Gastrocnemius medialis (tissue), 4 donors: ENCODE data around the gene TBC1D8.

Experiments used
- CTCF ChIP-seq, 5 experiments: fragments of 450-650 bp in 3 of 5; fragments of 200-600 bp in 2 of 5; sonication (generic) in 2 of 5; IDR thresholded peaks in 4 of 5; conservative IDR thresholded peaks in 1 of 5; 1 replicate in 4 of 5; 2 replicates in 1 of 5; pipeline ENCODE4 v1.5.1; 2016 to 2019; ENCODE audit warnings: antibody characterized with exemption in 5 of 5, mild to moderate bottlenecking in 3 of 5, moderate library complexity in 3 of 5
- POLR2A ChIP-seq, 2 donors: fragments of 450-650 bp; IDR thresholded peaks; one replicate each; pipeline ENCODE4 v1.6.1; 2017; ENCODE audit warnings: antibody characterized with exemption in 2 of 2, mild to moderate bottlenecking in 2 of 2, moderate library complexity in 2 of 2

DNA sequence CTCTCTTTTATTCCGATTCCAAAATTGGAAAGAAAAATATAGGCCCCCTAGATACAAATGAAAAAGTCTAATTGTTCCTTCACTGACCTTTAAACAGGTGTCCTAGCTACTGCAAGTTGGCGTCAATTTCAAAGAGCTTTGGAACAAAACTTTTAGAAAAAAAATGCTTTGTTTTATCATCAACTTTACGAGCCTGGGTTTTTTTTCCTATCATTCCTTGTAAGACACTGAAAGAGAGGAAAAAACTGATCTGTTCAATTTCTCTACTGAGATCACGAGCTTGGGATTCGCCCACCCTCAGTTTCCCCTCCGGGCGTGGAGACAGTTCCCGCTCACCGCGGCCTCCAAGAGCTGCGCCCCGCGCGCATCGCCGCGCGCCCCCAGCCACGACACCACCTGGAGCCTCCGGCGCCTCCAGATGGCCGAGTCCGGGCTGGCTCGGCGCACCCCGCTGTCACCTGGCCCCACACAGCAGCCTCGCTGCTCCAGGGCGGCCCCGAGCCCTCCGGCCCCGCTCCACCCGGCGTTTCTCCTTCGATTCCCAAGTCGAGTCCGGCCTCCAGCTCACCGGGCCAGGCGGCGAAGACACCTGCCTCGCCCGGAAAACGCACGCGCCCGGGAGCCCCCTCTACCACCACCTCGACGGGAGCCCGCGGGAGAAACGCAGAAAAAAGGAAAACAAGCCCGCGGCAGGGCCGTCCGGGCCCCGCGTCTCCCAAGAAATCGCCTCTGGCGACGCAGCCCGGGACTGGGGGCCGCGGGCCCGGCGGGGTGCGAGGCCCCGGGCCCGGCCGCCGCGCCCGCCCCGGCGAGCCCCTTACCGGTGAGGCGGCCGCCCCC lies 656 bp downstream of the TBC1D8 start:
- TF ChIP-seq CTCF (IDR thresholded peaks at IDR 0.05 in 4 of 5, conservative IDR thresholded peaks at IDR 0.05 in 1 of 5) = no peak
- TF ChIP-seq POLR2A (IDR thresholded peaks at IDR 0.05) = no peak
